Hepatocyte (in vitro differentiated cells): ENCODE results near the gene ZNF423. TPM values are rescaled to one million over a fixed set of nuclear protein-coding genes. Genes with fewer than 3 reads are reported as not detected.
A peak's percentile ranks its signal among the peaks of the same experiment; 100 is the strongest.

ENCODE experiments used
- DNase-seq: peaks from one replicate; pipeline ENCODE4 v3.0.0-alpha.2; 2016; ENCODE audit warnings: low spot score
- H2AFZ ChIP-seq: fragments of 200-600 bp; sonication (generic); 2 replicates; pipeline ENCODE4 v1.6.0; 2016; ENCODE audit warnings: antibody characterized with exemption, mild to moderate bottlenecking
- H3K27ac ChIP-seq: fragments of 200-600 bp; sonication (generic); 2 replicates; pipeline ENCODE4 v1.5.1; 2016; ENCODE audit warnings: mild to moderate bottlenecking
- H3K27me3 ChIP-seq: fragments of 200-600 bp; sonication (generic); 2 replicates; pipeline ENCODE4 v1.6.1; 2016
- H3K36me3 ChIP-seq: fragments of 200-600 bp; sonication (generic); replicated peaks from 2 replicates; pipeline ENCODE4 v1.5.1; 2016; ENCODE audit warnings: low read depth; ENCODE audit not compliant: insufficient read depth
- H3K4me1 ChIP-seq: fragments of 200-600 bp; sonication (generic); 2 replicates; pipeline ENCODE4 v1.5.1; 2016; ENCODE audit warnings: mild to moderate bottlenecking, moderate library complexity; ENCODE audit not compliant: insufficient read depth
- H3K4me2 ChIP-seq: fragments of 200-600 bp; sonication (generic); 2 replicates; pipeline ENCODE4 v1.6.0; 2016
- H3K4me3 ChIP-seq: fragments of 200-600 bp; sonication (generic); 2 replicates; pipeline ENCODE4 v1.5.1; 2016; ENCODE audit warnings: mild to moderate bottlenecking
- H3K79me2 ChIP-seq: fragments of 200-600 bp; sonication (generic); 2 replicates; pipeline ENCODE4 v1.6.0; 2017; ENCODE audit warnings: mild to moderate bottlenecking
- H3K9me2 ChIP-seq: fragments of 200-600 bp; sonication (generic); replicated peaks from 2 replicates; pipeline ENCODE4 v1.6.0; 2017; ENCODE audit warnings: mild to moderate bottlenecking; ENCODE audit not compliant: insufficient read depth
- H3K9me3 ChIP-seq: fragments of 200-600 bp; sonication (generic); 2 replicates; pipeline ENCODE4 v1.5.1; 2016; ENCODE audit warnings: low read depth, mild to moderate bottlenecking
- H4K20me1 ChIP-seq: fragments of 200-600 bp; sonication (generic); 2 replicates; pipeline ENCODE4 v1.6.0; 2016; ENCODE audit warnings: mild to moderate bottlenecking; ENCODE audit not compliant: insufficient read depth, poor library complexity, severe bottlenecking
- CTCF ChIP-seq: fragments of 200-600 bp; sonication (generic); IDR thresholded peaks from 2 replicates; pipeline ENCODE4 v1.5.1; 2016; ENCODE audit warnings: antibody characterized with exemption, mild to moderate bottlenecking; ENCODE audit not compliant: poor library complexity
- EZH2 ChIP-seq: fragments of 200-600 bp; sonication (generic); IDR thresholded peaks from 2 replicates; pipeline ENCODE4 v1.6.1; 2016; ENCODE audit warnings: antibody characterized with exemption, mild to moderate bottlenecking, borderline replicate concordance
- EZH2phosphoT487 ChIP-seq: fragments of 200-600 bp; sonication (generic); IDR thresholded peaks from one replicate; pipeline ENCODE4 v1.6.1; 2018; ENCODE audit warnings: antibody characterized with exemption, mild to moderate bottlenecking, low read depth, moderate library complexity; ENCODE audit not compliant: unreplicated experiment, severe bottlenecking
- WGBS: methylation state at CpG from one replicate; pipeline ENCODE4 v1.1.6; 2016; ENCODE audit warnings: low lambda C conversion rate; ENCODE audit errors: missing lambda C conversion rate; 5-methylcytosine and 5-hydroxymethylcytosine counted together
- polyA plus RNA-seq: library from polyadenylated mRNA; unstranded; fragments of >200 nt; fragmentation: Nextera tagmentation; extraction: Ambion mirVana; gene quantifications from 2 replicates; pipeline ENCODE4 v1.2.1, GENCODE V29; 2016
- total RNA-seq: library from RNA; depleted of rRNA; stranded (reverse); fragments of >200 nt; gene quantifications from 2 replicates; pipeline ENCODE4 v1.2.3, GENCODE V29; 2014

ZNF423 gene
- total and polyA plus RNA-seq, 2 experiments from 2014 or later, result 9.6 to 11.8 TPM

GRCh38 chr16:49639739-49640431 lies 216.0 kb downstream of the ZNF423 start:
- no peak for TF ChIP-seq CTCF
- no peak for TF ChIP-seq EZH2phosphoT487
- TF ChIP-seq EZH2, result no peak
- Histone ChIP-seq H3K9me3 (no peaks in the 10 kb centered on the region), H3K27ac (peak overlapping the region; percentile 88), H3K4me1 (peaks cover 32% of the 10 kb centered on the region), H3K36me3 (no peaks in the 10 kb centered on the region), H4K20me1 (no peaks in the 10 kb centered on the region), H3K9me2 (no peaks in the 10 kb centered on the region), H3K27me3 (no peaks in the 10 kb centered on the region), H3K4me2 (peak overlapping the region; percentile 64), H3K4me3 (no peak overlapping the region), H2AFZ (peak overlapping the region; percentile 17), H3K79me2 (no peaks in the 10 kb centered on the region)
- DNase-seq, result peak; percentile 56
- WGBS, result 19% methylated on average over 22 of the region's 22 CpGs

- H3K9me2 ChIP-seq, result no peaks in the 10 kb centered on the region
- H3K4me2 ChIP-seq, result peak overlapping the region; percentile 64
- no peaks in the 10 kb centered on the region for H4K20me1 ChIP-seq
- no peaks in the 10 kb centered on the region for H3K27me3 ChIP-seq
- 72% methylated on average over 23 of the region's 23 CpGs for WGBS
- H3K9me3 ChIP-seq, result no peaks in the 10 kb centered on the region
- H3K27ac ChIP-seq, result peak overlapping the region; percentile 88
- H3K36me3 ChIP-seq, result no peaks in the 10 kb centered on the region
- peaks cover 32% of the 10 kb centered on the region for H3K4me1 ChIP-seq
- TF ChIP-seq CTCF, result no peak
- TF ChIP-seq EZH2phosphoT487, result no peak
- no peak for TF ChIP-seq EZH2
- H2AFZ ChIP-seq, result no peak overlapping the region
- H3K79me2 ChIP-seq, result no peaks in the 10 kb centered on the region
- DNase-seq, result no peak
- no peak overlapping the region for H3K4me3 ChIP-seq
These were observed 217.0 kb downstream of the ZNF423 start for GRCh38 chr16:49638673-49639610.

- 96% methylated on average over 42 of the region's 42 CpGs for WGBS
- H3K4me1 ChIP-seq, result peaks cover 32% of the 10 kb centered on the region
These were observed 217.8 kb downstream of the ZNF423 start for GRCh38 chr16:49637933-49638672.

More at GRCh38 chr16:49637933-49638672, 217.8 kb downstream of the ZNF423 start:
- no peak for TF ChIP-seq EZH2phosphoT487
- TF ChIP-seq CTCF, result no peak
- no peak for TF ChIP-seq EZH2
- no peak overlapping the region for H3K4me2 ChIP-seq
- no peaks in the 10 kb centered on the region for H3K9me2 ChIP-seq
- no peak overlapping the region for H2AFZ ChIP-seq
- no peaks in the 10 kb centered on the region for H3K27me3 ChIP-seq
- no peak for DNase-seq
- H3K27ac ChIP-seq, result peak overlapping the region; percentile 88
- no peaks in the 10 kb centered on the region for H3K79me2 ChIP-seq
- no peaks in the 10 kb centered on the region for H3K9me3 ChIP-seq
- no peak overlapping the region for H3K4me3 ChIP-seq
- H3K36me3 ChIP-seq, result no peaks in the 10 kb centered on the region
- H4K20me1 ChIP-seq, result no peaks in the 10 kb centered on the region
